ENCODE data around the gene PBX2. TPM values are rescaled to one million over a fixed set of nuclear protein-coding genes. Genes with fewer than 3 reads are reported as not detected.
A peak's percentile ranks its signal among the peaks of the same experiment; 100 is the strongest.

PBX2 gene
- total and polyA plus RNA-seq, 10 of the 15 experiments (the other 5 are each of a cell fraction or from before 2014, with no cell fraction given): 0.84 to 66.5 (median 20.6) TPM

DNA sequence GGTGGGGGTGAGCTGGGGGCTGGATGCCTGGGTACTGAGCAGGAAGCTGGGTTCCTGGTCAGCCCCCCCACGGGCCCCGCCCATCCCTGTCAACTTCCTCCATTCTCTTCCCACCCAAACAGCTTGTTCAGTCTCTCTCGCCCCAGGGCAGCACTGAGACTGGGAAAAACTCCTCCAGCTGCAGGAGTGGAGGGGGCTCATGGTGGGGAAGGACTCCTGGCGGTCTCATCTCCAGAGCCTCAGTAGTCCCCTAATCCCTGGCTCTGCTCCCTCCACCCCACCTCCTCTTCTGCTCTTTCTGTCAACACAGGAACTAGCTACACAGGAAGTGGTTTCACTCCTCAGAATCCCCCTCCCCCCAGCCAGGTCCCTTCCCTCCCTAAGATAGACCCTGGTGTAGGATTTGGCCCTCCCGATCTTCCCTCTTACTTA is 2.6 kb upstream of the PBX2 start, which contains the start of gene GPSM3 (continued):
- TF ChIP-seq ZBTB4 (CRISPR knock-in tag; IDR thresholded peaks at IDR 0.05): no peak
- peak; percentile 61; the same call in 1 of the 2 replicates for TF ChIP-seq POLR2AphosphoS2 (IDR thresholded peaks at IDR 0.05; ENCODE audit: low read depth, low read length)
- no peak; the same call in 1 of the 2 replicates for TF ChIP-seq HDGF (IDR thresholded peaks at IDR 0.05)
- no peak for TF ChIP-seq ZNF384 (IDR thresholded peaks at IDR 0.05; ENCODE audit: borderline replicate concordance, low read depth, low read length)
- peak; percentile 61; the same call in 1 of the 2 replicates for TF ChIP-seq SPI1 (IDR thresholded peaks at IDR 0.05; ENCODE audit: borderline replicate concordance, insufficient read depth, low read depth, low read length)
- TF ChIP-seq POLR2AphosphoS5 (IDR thresholded peaks at IDR 0.05; ENCODE audit: low read length): peak; percentile 71
- 0 out of 2 replicates have a peak, but pooled peaks have one; percentile 37 for TF ChIP-seq IRF4 (IDR thresholded peaks at IDR 0.05; ENCODE audit: low read depth, low read length)
- TF ChIP-seq BACH1 (IDR thresholded peaks at IDR 0.05; ENCODE audit: borderline replicate concordance): peak; percentile 30; the same call in 1 of the 2 replicates
- TF ChIP-seq RAD51 (IDR thresholded peaks at IDR 0.05): no peak
- TF ChIP-seq, protein P1, sequence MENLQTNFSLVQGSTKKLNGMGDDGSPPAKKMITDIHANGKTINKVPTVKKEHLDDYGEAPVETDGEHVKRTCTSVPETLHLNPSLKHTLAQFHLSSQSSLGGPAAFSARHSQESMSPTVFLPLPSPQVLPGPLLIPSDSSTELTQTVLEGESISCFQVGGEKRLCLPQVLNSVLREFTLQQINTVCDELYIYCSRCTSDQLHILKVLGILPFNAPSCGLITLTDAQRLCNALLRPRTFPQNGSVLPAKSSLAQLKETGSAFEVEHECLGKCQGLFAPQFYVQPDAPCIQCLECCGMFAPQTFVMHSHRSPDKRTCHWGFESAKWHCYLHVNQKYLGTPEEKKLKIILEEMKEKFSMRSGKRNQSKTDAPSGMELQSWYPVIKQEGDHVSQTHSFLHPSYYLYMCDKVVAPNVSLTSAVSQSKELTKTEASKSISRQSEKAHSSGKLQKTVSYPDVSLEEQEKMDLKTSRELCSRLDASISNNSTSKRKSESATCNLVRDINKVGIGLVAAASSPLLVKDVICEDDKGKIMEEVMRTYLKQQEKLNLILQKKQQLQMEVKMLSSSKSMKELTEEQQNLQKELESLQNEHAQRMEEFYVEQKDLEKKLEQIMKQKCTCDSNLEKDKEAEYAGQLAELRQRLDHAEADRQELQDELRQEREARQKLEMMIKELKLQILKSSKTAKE (IDR thresholded peaks at IDR 0.05; ENCODE audit: low read depth, poor library complexity, severe bottlenecking): peak; percentile 22
- TF ChIP-seq NR2C1 (IDR thresholded peaks at IDR 0.05): peak; percentile 67
- peak; percentile 77 for TF ChIP-seq NBN (IDR thresholded peaks at IDR 0.05)
- TF ChIP-seq ZNF24 (IDR thresholded peaks at IDR 0.05): no peak
- TF ChIP-seq ETV6 (conservative IDR thresholded peaks at IDR 0.05 in 1 of 2, IDR thresholded peaks at IDR 0.05 in 1 of 2; ENCODE audit: borderline replicate concordance in 1 of 2, low read depth in 1 of 2): peak in 1 of 2 experiments; percentile 65; a peak in 1 of 4 replicates
- no peak for TF ChIP-seq ZSCAN29 (IDR thresholded peaks at IDR 0.05)
- 0 out of 2 replicates have a peak, but pooled peaks have one; percentile 29 for TF ChIP-seq GATAD2B (conservative IDR thresholded peaks at IDR 0.05; ENCODE audit: low read depth)
- TF ChIP-seq CBFB (IDR thresholded peaks at IDR 0.05; ENCODE audit: low read depth): peak; percentile 65; the same call in 1 of the 2 replicates
- no peak for TF ChIP-seq CREB1 (IDR thresholded peaks at IDR 0.05; ENCODE audit: low read depth)
- peak; percentile 79; the same call in 1 of the 2 replicates for TF ChIP-seq ZBTB40 (IDR thresholded peaks at IDR 0.05; ENCODE audit: borderline replicate concordance)
- peak; percentile 42; the same call in 1 of the 2 replicates for TF ChIP-seq MTA2 (IDR thresholded peaks at IDR 0.05; ENCODE audit: low read depth)
- TF ChIP-seq SMAD1 (IDR thresholded peaks at IDR 0.05; ENCODE audit: low read depth, partially characterized antibody): peak; percentile 71
- TF ChIP-seq PAX8 (IDR thresholded peaks at IDR 0.05): no peak
- TF ChIP-seq IKZF1 (conservative IDR thresholded peaks at IDR 0.05): peak; percentile 88
